Measurements from ENCODE around the gene FHOD3. TPM values are rescaled to one million over a fixed set of nuclear protein-coding genes. Genes with fewer than 3 reads are reported as not detected.

Gene FHOD3
- total RNA-seq, 2 donors from 2014 or later = 66.0 to 114 TPM

DNA sequence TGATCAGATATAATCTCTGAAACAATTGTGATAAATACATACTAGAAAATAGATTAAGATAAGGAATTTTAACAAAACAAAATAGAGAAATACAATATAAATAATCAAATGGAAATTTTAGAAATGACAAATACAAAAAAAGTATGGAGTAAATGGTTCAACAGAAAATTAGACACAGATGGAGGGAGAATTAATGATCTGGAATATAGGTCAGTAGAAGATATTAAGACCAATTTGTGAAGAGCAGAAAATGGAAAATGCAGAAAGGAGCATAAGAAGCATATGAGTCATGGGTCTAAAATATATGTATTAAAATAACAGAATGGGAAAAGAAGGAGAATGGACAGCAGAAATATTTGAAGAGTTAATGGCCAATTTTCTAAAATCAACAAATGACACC lies 44.4 kb downstream of the FHOD3 start:
- H3K27ac ChIP-seq = no peak overlapping the region
- H3K9me3 ChIP-seq = no peaks in the 10 kb centered on the region
- DNase-seq (ENCODE audit: low spot score) = no peak
- H3K36me3 ChIP-seq = no peaks in the 10 kb centered on the region
- no peaks in the 10 kb centered on the region for H3K27me3 ChIP-seq
- H3K4me1 ChIP-seq = peaks cover 0 to 18% of the 10 kb centered on the region in 2 donors
- TF ChIP-seq, protein P1, sequence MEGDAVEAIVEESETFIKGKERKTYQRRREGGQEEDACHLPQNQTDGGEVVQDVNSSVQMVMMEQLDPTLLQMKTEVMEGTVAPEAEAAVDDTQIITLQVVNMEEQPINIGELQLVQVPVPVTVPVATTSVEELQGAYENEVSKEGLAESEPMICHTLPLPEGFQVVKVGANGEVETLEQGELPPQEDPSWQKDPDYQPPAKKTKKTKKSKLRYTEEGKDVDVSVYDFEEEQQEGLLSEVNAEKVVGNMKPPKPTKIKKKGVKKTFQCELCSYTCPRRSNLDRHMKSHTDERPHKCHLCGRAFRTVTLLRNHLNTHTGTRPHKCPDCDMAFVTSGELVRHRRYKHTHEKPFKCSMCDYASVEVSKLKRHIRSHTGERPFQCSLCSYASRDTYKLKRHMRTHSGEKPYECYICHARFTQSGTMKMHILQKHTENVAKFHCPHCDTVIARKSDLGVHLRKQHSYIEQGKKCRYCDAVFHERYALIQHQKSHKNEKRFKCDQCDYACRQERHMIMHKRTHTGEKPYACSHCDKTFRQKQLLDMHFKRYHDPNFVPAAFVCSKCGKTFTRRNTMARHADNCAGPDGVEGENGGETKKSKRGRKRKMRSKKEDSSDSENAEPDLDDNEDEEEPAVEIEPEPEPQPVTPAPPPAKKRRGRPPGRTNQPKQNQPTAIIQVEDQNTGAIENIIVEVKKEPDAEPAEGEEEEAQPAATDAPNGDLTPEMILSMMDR (IDR thresholded peaks at IDR 0.05) = no peak
- H3K4me3 ChIP-seq = no peak overlapping the region

DNA sequence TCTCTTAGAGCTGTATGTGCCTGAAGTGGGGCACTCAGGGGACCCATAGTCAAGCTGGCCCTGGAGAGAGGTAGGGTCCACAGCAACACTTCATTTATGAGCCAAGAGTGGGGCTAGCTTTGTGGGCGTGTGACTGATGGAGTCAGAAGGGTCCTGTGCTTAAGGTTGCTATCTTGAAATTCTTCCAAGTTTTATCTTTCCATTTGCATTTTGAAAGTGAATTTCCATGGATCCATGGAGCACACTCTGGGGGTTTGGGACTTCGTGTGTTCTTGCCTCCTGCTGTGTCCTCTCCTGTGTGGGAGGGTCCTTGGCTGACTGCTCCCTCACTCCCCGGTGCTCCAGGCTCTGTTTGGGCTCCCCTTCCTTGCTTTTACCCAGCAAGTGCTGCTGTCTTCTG lies 50.8 kb downstream of the FHOD3 start:
- Histone ChIP-seq H3K36me3 (no peaks in the 10 kb centered on the region), H3K27me3 (no peaks in the 10 kb centered on the region), H3K4me1 (peaks cover 0 to 23% of the 10 kb centered on the region in 2 donors), H3K27ac (no peak overlapping the region), H3K4me3 (no peak overlapping the region), H3K9me3 (no peaks in the 10 kb centered on the region)
- peak; percentile 16 for DNase-seq (ENCODE audit: low spot score)
- TF ChIP-seq, protein P1 (IDR thresholded peaks at IDR 0.05) = no peak

DNA sequence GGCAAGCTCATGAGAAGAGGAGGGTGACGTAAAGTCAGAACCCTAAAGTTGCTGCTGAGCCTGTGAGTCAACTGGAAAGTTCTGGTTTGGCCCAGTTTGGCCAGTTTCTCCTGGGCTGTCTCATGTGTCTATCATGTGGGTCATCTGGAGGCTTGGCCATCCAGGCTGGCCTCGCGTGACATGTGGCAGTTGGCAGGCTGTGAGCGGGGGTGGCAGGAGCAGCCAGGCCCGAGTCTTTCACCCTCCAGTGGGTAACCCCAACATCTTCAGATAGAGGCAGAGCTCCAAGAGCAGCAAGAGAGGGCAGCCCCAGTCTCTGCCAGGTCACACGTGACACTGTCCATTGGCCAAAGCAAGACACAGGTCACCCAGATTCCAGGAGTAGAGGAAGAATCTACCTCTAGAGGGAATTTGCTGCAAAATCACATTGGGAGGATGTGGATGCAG lies 51.5 kb downstream of the FHOD3 start:
- Histone ChIP-seq H3K36me3 (no peaks in the 10 kb centered on the region), H3K4me3 (no peak overlapping the region), H3K9me3 (no peaks in the 10 kb centered on the region), H3K27me3 (no peaks in the 10 kb centered on the region), H3K4me1 (peaks cover 0 to 23% of the 10 kb centered on the region in 2 donors), H3K27ac (no peak overlapping the region)
- TF ChIP-seq, protein P1 (IDR thresholded peaks at IDR 0.05) = no peak
- no peak for DNase-seq (ENCODE audit: low spot score)

DNA sequence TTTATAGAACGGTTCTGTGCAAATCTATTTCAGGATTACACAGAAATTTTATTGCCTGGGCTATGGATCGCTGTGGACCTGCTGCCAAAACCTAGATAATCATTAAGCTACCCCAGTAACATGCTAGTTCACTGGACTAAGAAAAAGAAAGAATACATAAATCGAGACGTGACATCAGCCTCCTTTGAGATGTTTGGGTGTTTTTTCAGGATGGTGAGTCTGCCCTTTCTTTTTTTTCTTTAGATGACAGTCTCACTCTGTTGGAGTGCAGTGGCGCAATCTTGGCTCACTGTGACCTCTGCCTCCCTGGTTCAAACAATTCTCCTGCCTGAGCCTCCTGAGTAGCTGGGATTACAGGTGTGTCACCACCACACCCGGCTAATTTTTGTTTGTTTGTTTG lies 52.0 kb downstream of the FHOD3 start:
- peaks cover 0 to 23% of the 10 kb centered on the region in 2 donors for H3K4me1 ChIP-seq
- no peaks in the 10 kb centered on the region for H3K27me3 ChIP-seq
- no peaks in the 10 kb centered on the region for H3K36me3 ChIP-seq
- no peaks in the 10 kb centered on the region for H3K9me3 ChIP-seq
- no peak overlapping the region for H3K4me3 ChIP-seq
- H3K27ac ChIP-seq = no peak overlapping the region
- DNase-seq (ENCODE audit: low spot score) = no peak
- TF ChIP-seq, protein P1 (IDR thresholded peaks at IDR 0.05) = no peak

DNA sequence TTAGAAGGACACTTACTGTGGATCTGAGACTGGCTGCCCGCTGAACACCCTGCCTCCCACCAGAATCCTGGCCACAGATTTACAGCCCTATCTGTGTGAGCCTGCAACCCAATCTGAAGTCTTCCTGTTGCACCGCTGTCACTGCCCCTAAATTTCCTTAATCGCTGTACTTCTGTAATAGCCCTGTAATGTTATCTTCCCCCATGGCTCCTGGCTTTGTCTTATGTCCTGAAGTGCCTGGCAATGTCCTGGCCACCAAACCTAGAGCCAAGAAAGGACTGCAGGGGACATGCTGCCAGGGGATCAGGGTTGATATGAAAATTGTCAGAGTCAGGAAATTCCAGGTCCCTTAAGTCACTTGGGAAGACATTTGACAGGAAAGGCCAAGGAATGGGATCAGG lies 52.7 kb downstream of the FHOD3 start:
- Histone ChIP-seq H3K4me3 (no peak overlapping the region), H3K4me1 (peaks cover 0 to 23% of the 10 kb centered on the region in 2 donors), H3K36me3 (no peaks in the 10 kb centered on the region), H3K9me3 (no peaks in the 10 kb centered on the region), H3K27ac (no peak overlapping the region), H3K27me3 (no peaks in the 10 kb centered on the region)
- TF ChIP-seq, protein P1 (IDR thresholded peaks at IDR 0.05) = no peak
- no peak for DNase-seq (ENCODE audit: low spot score)

DNA sequence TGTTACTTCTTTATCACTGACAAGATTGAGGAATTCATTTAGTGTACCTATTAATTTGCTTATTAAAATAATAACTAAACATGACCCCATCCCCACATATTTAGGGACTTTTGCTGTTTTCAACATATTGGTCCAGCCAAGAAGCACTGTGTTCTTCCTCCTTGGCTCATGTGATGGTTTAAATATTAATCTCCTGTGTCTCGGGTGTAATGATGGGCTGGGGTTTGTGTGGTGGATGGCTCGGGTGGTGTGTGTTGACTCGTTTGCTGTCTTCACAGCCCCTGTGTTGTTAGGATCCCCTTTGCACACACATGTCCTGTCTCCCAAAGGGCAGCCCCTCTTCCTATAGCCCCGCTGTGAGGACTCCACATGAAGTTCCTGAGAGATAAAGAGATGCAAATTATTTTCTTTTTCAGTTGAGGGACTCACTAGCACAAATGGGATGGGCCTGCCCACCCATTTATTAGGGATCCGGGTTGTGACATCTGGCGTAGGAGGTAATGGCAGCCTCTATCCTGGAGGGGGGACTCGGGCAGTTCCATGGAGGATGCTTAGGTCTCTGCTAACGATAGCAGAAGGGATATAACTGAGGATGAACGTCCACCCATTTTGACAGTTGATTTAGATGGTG lies 53.4 kb downstream of the FHOD3 start:
- Histone ChIP-seq H3K27ac (no peak overlapping the region), H3K36me3 (no peaks in the 10 kb centered on the region), H3K4me3 (no peak overlapping the region), H3K27me3 (no peaks in the 10 kb centered on the region), H3K9me3 (no peaks in the 10 kb centered on the region), H3K4me1 (peaks cover 0 to 23% of the 10 kb centered on the region in 2 donors)
- no peak for DNase-seq (ENCODE audit: low spot score)
- TF ChIP-seq, protein P1 (IDR thresholded peaks at IDR 0.05) = no peak

Data from right atrium auricular region (tissue), 2 donors.